H9 (cell line): Measurements from ENCODE around the gene KCNMA1. TPM values are rescaled to one million over a fixed set of nuclear protein-coding genes. Genes with fewer than 3 reads are reported as not detected.

Source experiments
- DNase-seq: peaks from one replicate; pipeline ENCODE4 v3.0.0-alpha.2; 2017
- H2AFZ ChIP-seq: one replicate; pipeline ENCODE4 v1.6.1; 2013; ENCODE audit warnings: mild to moderate bottlenecking, low read length, control low read depth, moderate library complexity
- H2AK5ac ChIP-seq: 2 replicates; pipeline ENCODE4 v1.6.1; 2013; ENCODE audit warnings: low read length, control low read depth, mixed read lengths; ENCODE audit not compliant: insufficient read length
- H2BK120ac ChIP-seq: one replicate; pipeline ENCODE4 v1.6.1; 2013; ENCODE audit warnings: low read depth, mild to moderate bottlenecking, low read length, control low read depth, inconsistent platforms; ENCODE audit not compliant: poor library complexity, severe bottlenecking
- H2BK12ac ChIP-seq: 2 replicates; pipeline ENCODE4 v1.6.1; 2013; ENCODE audit warnings: low read length, control low read depth, mixed read lengths, low read depth; ENCODE audit not compliant: insufficient read length
- H2BK15ac ChIP-seq: 2 replicates; pipeline ENCODE4 v1.6.1; 2013; ENCODE audit warnings: low read depth, low read length, control low read depth
- H2BK20ac ChIP-seq: one replicate; pipeline ENCODE4 v1.6.1; 2013; ENCODE audit warnings: low read depth, mild to moderate bottlenecking, low read length, control low read depth, inconsistent platforms; ENCODE audit not compliant: poor library complexity, severe bottlenecking
- H2BK5ac ChIP-seq: 2 replicates; pipeline ENCODE4 v1.6.1; 2013; ENCODE audit warnings: low read length, control low read depth, mixed read lengths; ENCODE audit not compliant: insufficient read length
- H3K14ac ChIP-seq: 2 replicates; pipeline ENCODE4 v1.6.1; 2013; ENCODE audit warnings: low read length, control low read depth; ENCODE audit not compliant: insufficient read depth
- H3K18ac ChIP-seq: 2 replicates; pipeline ENCODE4 v1.6.1; 2013; ENCODE audit warnings: low read depth, mild to moderate bottlenecking, mixed read lengths, low read length, control low read depth; ENCODE audit not compliant: insufficient read length
- H3K23ac ChIP-seq: 2 replicates; pipeline ENCODE4 v1.6.1; 2013; ENCODE audit warnings: low read length, control low read depth, mixed read lengths, low read depth; ENCODE audit not compliant: insufficient read length
- H3K23me2 ChIP-seq: 2 replicates; pipeline ENCODE4 v1.6.1; 2013; ENCODE audit warnings: low read depth, mild to moderate bottlenecking, mixed read lengths, low read length, control low read depth; ENCODE audit not compliant: insufficient read length, poor library complexity, severe bottlenecking
- H3K27ac ChIP-seq: 2 replicates; pipeline ENCODE4 v1.5.1; 2013; ENCODE audit warnings: low read length, control low read depth, mixed read lengths, low read depth; ENCODE audit not compliant: insufficient read length
- H3K27me3 ChIP-seq: 2 replicates; pipeline ENCODE4 v1.6.1; 2013; ENCODE audit warnings: low read length, control low read depth, inconsistent platforms; ENCODE audit not compliant: insufficient read depth
- H3K4ac ChIP-seq: 2 replicates; pipeline ENCODE4 v1.6.1; 2013; ENCODE audit warnings: low read depth, mild to moderate bottlenecking, control low read depth, inconsistent platforms, low read length, moderate library complexity
- H3K4me1 ChIP-seq: 2 replicates; pipeline ENCODE4 v1.6.1; 2013; ENCODE audit warnings: low read length, control low read depth, inconsistent platforms; ENCODE audit not compliant: insufficient read depth
- H3K4me2 ChIP-seq: 2 replicates; pipeline ENCODE4 v1.6.1; 2013; ENCODE audit warnings: low read length, control low read depth, mixed read lengths; ENCODE audit not compliant: insufficient read length, insufficient read depth
- H3K56ac ChIP-seq: 2 replicates; pipeline ENCODE4 v1.6.1; 2013; ENCODE audit warnings: low read depth, mild to moderate bottlenecking, mixed read lengths, low read length, control low read depth; ENCODE audit not compliant: insufficient read length
- H3K79me1 ChIP-seq: 2 replicates; pipeline ENCODE4 v1.6.1; 2013; ENCODE audit warnings: low read depth, mild to moderate bottlenecking, moderate library complexity, low read length, control low read depth, inconsistent platforms; ENCODE audit not compliant: insufficient read depth, poor library complexity, severe bottlenecking
- H3K79me2 ChIP-seq: 2 replicates; pipeline ENCODE4 v1.6.1; 2013; ENCODE audit warnings: low read length, control low read depth, inconsistent platforms; ENCODE audit not compliant: insufficient read depth
- H3K9ac ChIP-seq: 2 replicates; pipeline ENCODE4 v1.6.1; 2013; ENCODE audit warnings: low read length, control low read depth, mixed read lengths; ENCODE audit not compliant: insufficient read length; ENCODE audit errors: extremely low read depth
- H3K9me3 ChIP-seq: one replicate; pipeline ENCODE4 v1.6.1; 2013; ENCODE audit warnings: low read depth, low read length, inconsistent platforms; ENCODE audit not compliant: control insufficient read depth
- H3T11ph ChIP-seq: one replicate; pipeline ENCODE4 v1.6.1; 2013; ENCODE audit warnings: mild to moderate bottlenecking, low read length, control low read depth, inconsistent platforms
- H4K20me1 ChIP-seq: one replicate; pipeline ENCODE4 v1.6.1; 2013; ENCODE audit not compliant: control insufficient read depth, insufficient read length, insufficient read depth
- H4K5ac ChIP-seq: 2 replicates; pipeline ENCODE4 v1.6.1; 2013; ENCODE audit warnings: low read depth, mild to moderate bottlenecking, mixed read lengths, low read length, control low read depth; ENCODE audit not compliant: insufficient read length
- H4K8ac ChIP-seq: replicated peaks from 2 replicates; pipeline ENCODE4 v1.6.1; 2013; ENCODE audit warnings: low read length, control low read depth, mixed read lengths, low read depth; ENCODE audit not compliant: insufficient read length
- H4K91ac ChIP-seq: 2 replicates; pipeline ENCODE4 v1.6.1; 2013; ENCODE audit warnings: low read depth, mild to moderate bottlenecking, moderate library complexity, mixed read lengths, low read length, control low read depth; ENCODE audit not compliant: insufficient read length
- H3K27ac Mint-ChIP-seq, 3 experiments: 2 replicates in 2 of 3; 3 replicates in 1 of 3; pipeline ENCODE4 v1.8.0; 2020 to 2021; ENCODE audit warnings: mixed read lengths in 3 of 3, mild to moderate bottlenecking in 1 of 3, moderate library complexity in 1 of 3
- H3K27me3 Mint-ChIP-seq: 2 replicates; pipeline ENCODE4 v1.8.0; 2021; ENCODE audit warnings: low read depth, mild to moderate bottlenecking, moderate library complexity, mixed read lengths
- H3K36me3 Mint-ChIP-seq, 3 experiments: 2 replicates in 2 of 3; 3 replicates in 1 of 3; pipeline ENCODE4 v1.8.0; 2020 to 2021; ENCODE audit warnings: low read depth in 3 of 3, mixed read lengths in 3 of 3; ENCODE audit not compliant: insufficient read depth in 1 of 3
- H3K4me1 Mint-ChIP-seq, 2 experiments: 2 replicates each; pipeline ENCODE4 v1.8.0; 2020; ENCODE audit warnings: mixed read lengths in 2 of 2
- H3K4me3 Mint-ChIP-seq, 2 experiments: 2 replicates in 1 of 2; 3 replicates in 1 of 2; pipeline ENCODE4 v1.8.0; 2020 to 2021; ENCODE audit warnings: mild to moderate bottlenecking in 2 of 2, mixed read lengths in 2 of 2, moderate library complexity in 1 of 2
- H3K9me3 Mint-ChIP-seq, 2 experiments: 2 replicates in 1 of 2; 3 replicates in 1 of 2; pipeline ENCODE4 v1.8.0; 2020; ENCODE audit warnings: mild to moderate bottlenecking in 2 of 2, mixed read lengths in 2 of 2, moderate library complexity in 1 of 2
- WGBS: extraction: QIAGEN DNeasy Blood & Tissue Kit; methylation state at CpG from one replicate; pipeline ENCODE4 v1.1.7; 2013; ENCODE audit warnings: missing lambda C conversion rate, low lambda C conversion rate, mixed read lengths; ENCODE audit not compliant: insufficient read length; ENCODE audit errors: extremely low coverage; 5-methylcytosine and 5-hydroxymethylcytosine counted together
- total RNA-seq: library from RNA; stranded (reverse); gene quantifications from 2 replicates; pipeline ENCODE4 v1.2.1, GENCODE V29; 2021
- TF ChIP-seq, protein P1 (sequence below): fragments of 200-600 bp; sonication (generic); conservative IDR thresholded peaks from 3 replicates; pipeline ENCODE4 v1.8.0; 2021; ENCODE audit warnings: antibody characterized with exemption, mild to moderate bottlenecking

Gene KCNMA1
- total RNA-seq, 1 experiment from 2014 or later: 2.0 TPM

DNA sequence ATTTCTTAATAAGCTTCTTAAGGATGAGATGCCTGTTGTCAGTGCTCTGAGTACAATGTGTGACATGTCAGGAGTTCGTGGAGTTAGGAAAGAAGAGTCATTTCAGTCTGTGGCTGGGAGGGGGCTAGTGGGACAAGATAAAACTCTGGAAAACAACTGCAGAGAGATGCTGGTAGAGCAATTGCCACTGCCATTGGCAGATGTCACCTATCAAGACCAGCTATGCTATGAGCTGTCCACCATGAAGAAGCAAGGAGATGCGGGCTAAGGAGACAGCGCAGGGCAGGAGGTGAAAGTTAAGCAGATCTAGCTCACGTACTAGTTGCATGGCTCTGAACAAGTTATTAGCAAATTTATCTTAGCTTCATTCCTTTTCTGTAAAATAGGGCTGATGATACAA lies 756.7 kb downstream of the KCNMA1 start:
- Histone ChIP-seq H2BK120ac (no peak overlapping the region), H3K23me2 (no peaks in the 10 kb centered on the region), H3K9ac (no peak overlapping the region), H4K91ac (no peak overlapping the region), H4K8ac (no peak overlapping the region), H2BK5ac (no peak overlapping the region), H2BK15ac (no peak overlapping the region), H3K14ac (no peak overlapping the region), H4K20me1 (no peaks in the 10 kb centered on the region), H3K56ac (no peak overlapping the region), H4K5ac (no peak overlapping the region), H3T11ph (no peak overlapping the region), H3K4ac (no peak overlapping the region), H3K4me2 (no peak overlapping the region), H3K79me2 (no peaks in the 10 kb centered on the region), H2BK12ac (no peak overlapping the region), H3K79me1 (no peaks in the 10 kb centered on the region), H3K27ac (no peak overlapping the region), H3K18ac (no peak overlapping the region), H2AFZ (no peak overlapping the region), H3K27me3 (no peaks in the 10 kb centered on the region), H3K4me1 (no peaks in the 10 kb centered on the region), H2AK5ac (no peak overlapping the region), H2BK20ac (no peak overlapping the region), H3K9me3 (no peaks in the 10 kb centered on the region), H3K23ac (no peak overlapping the region)
- no peaks in the 10 kb centered on the region for H3K36me3 Mint-ChIP-seq
- DNase-seq: no peak
- peaks cover 6 to 15% of the 10 kb centered on the region in 2 experiments; a peak in 3 of 4 replicates for H3K4me1 Mint-ChIP-seq
- H3K27me3 Mint-ChIP-seq: no peaks in the 10 kb centered on the region
- H3K4me3 Mint-ChIP-seq: no peak overlapping the region
- TF ChIP-seq, protein P1, sequence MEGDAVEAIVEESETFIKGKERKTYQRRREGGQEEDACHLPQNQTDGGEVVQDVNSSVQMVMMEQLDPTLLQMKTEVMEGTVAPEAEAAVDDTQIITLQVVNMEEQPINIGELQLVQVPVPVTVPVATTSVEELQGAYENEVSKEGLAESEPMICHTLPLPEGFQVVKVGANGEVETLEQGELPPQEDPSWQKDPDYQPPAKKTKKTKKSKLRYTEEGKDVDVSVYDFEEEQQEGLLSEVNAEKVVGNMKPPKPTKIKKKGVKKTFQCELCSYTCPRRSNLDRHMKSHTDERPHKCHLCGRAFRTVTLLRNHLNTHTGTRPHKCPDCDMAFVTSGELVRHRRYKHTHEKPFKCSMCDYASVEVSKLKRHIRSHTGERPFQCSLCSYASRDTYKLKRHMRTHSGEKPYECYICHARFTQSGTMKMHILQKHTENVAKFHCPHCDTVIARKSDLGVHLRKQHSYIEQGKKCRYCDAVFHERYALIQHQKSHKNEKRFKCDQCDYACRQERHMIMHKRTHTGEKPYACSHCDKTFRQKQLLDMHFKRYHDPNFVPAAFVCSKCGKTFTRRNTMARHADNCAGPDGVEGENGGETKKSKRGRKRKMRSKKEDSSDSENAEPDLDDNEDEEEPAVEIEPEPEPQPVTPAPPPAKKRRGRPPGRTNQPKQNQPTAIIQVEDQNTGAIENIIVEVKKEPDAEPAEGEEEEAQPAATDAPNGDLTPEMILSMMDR: no peak
- no peaks in the 10 kb centered on the region for H3K9me3 Mint-ChIP-seq
- WGBS: no CpG with 5 or more reads among the region's 4 CpGs
- no peak overlapping the region for H3K27ac Mint-ChIP-seq
